ENCODE measurements around the gene IFRD2.
A peak's percentile ranks its signal among the peaks of the same experiment; 100 is the strongest.
"Not testable (repeated sequence)": the region's sequence is repeated elsewhere in the genome, so short reads cannot be mapped to it uniquely, and the experiment has no call there.

The IFRD2 gene

GRCh38 chr3:50286322-50287227, 5.7 kb downstream of the IFRD2 start:
- no peak for DNase-seq (ENCODE audit: low spot score)

- not testable (repeated sequence) for DNase-seq (ENCODE audit: low spot score)
These were observed 8.1 kb downstream of the IFRD2 start for GRCh38 chr3:50284121-50284520.

- no peak for DNase-seq (ENCODE audit: low spot score)
These were observed 12.8 kb downstream of the IFRD2 start for GRCh38 chr3:50279255-50280016.

GRCh38 chr3:50278880-50279224, 13.4 kb downstream of the IFRD2 start, which contains the start of gene LSMEM2:
Gene LSMEM2 (plus strand): TSS chr3:50279087. CDS start chr3:50279114, 27 bp downstream.
- no peak for DNase-seq (ENCODE audit: low spot score)

GRCh38 chr3:50278123-50278879, 13.9 kb downstream of the IFRD2 start:
- DNase-seq (ENCODE audit: low spot score): no peak

- DNase-seq (ENCODE audit: low spot score): no peak
These were observed 15.5 kb downstream of the IFRD2 start for GRCh38 chr3:50276762-50277101.

- no peak for DNase-seq (ENCODE audit: low spot score)
These were observed 16.1 kb downstream of the IFRD2 start for GRCh38 chr3:50275996-50276761.

GRCh38 chr3:50275141-50275995, 16.9 kb downstream of the IFRD2 start:
- no peak for DNase-seq (ENCODE audit: low spot score)

GRCh38 chr3:50274371-50275104, 17.7 kb downstream of the IFRD2 start:
- DNase-seq (ENCODE audit: low spot score): peak; percentile 57

GRCh38 chr3:50273689-50274065, 18.6 kb downstream of the IFRD2 start:
- DNase-seq (ENCODE audit: low spot score): no peak

- DNase-seq (ENCODE audit: low spot score): peak; percentile 93
These were observed 19.1 kb downstream of the IFRD2 start for GRCh38 chr3:50272911-50273688.

- DNase-seq (ENCODE audit: low spot score): not testable (repeated sequence)
These were observed 19.7 kb downstream of the IFRD2 start for GRCh38 chr3:50272538-50272910.

- no peak for DNase-seq (ENCODE audit: low spot score)
These were observed 20.8 kb downstream of the IFRD2 start for GRCh38 chr3:50271314-50271936.

GRCh38 chr3:50270422-50271224, 21.6 kb downstream of the IFRD2 start:
- no peak for DNase-seq (ENCODE audit: low spot score)

GRCh38 chr3:50269977-50270413, 22.2 kb downstream of the IFRD2 start:
- peak; percentile 78 for DNase-seq (ENCODE audit: low spot score)

- DNase-seq (ENCODE audit: low spot score): no peak
These were observed 22.8 kb downstream of the IFRD2 start for GRCh38 chr3:50269460-50269859.

- peak; percentile 58 for DNase-seq (ENCODE audit: low spot score)
These were observed 23.4 kb downstream of the IFRD2 start, which contains the start of gene SEMA3B for GRCh38 chr3:50268703-50269451. Gene SEMA3B (plus strand): TSS chr3:50269147. CDS start chr3:50269241, 94 bp downstream.
